Measurements from ENCODE around the gene YES1.

Gene YES1

GRCh38 chr18:811892-812375 lies at the start of gene YES1:
YES1 (minus strand) TSS chr18:812242; CDS start chr18:756827, 55,415 bp downstream.
- peak in 20 of 58 donors; percentile 24 to 59 (median 48) for DNase-seq

- no peak for DNase-seq
These were observed 45.9 kb upstream of the YES1 start for GRCh38 chr18:857986-858385.

GRCh38 chr18:853471-853870 lies 41.4 kb upstream of the YES1 start:
- DNase-seq: no peak

GRCh38 chr18:850960-851359 lies 38.9 kb upstream of the YES1 start:
- DNase-seq: no peak

- DNase-seq: no peak
These were observed 37.0 kb upstream of the YES1 start for GRCh38 chr18:849021-849420.

GRCh38 chr18:848062-848861 lies 36.2 kb upstream of the YES1 start:
- DNase-seq: no peak

- DNase-seq: no peak
These were observed 33.2 kb upstream of the YES1 start for GRCh38 chr18:845152-845819.

- no peak for DNase-seq
These were observed 29.8 kb upstream of the YES1 start for GRCh38 chr18:841647-842370.

GRCh38 chr18:840516-840915 lies 28.5 kb upstream of the YES1 start:
- DNase-seq: no peak

GRCh38 chr18:840023-840408 lies 28.0 kb upstream of the YES1 start:
- DNase-seq: no peak

- DNase-seq: peak in 56 of 58 donors; percentile 14 to 94 (median 64)
These were observed 27.4 kb upstream of the YES1 start for GRCh38 chr18:839224-840022.

GRCh38 chr18:837922-838321 lies 25.9 kb upstream of the YES1 start:
- no peak for DNase-seq

- no peak for DNase-seq
These were observed 22.2 kb upstream of the YES1 start for GRCh38 chr18:834082-834720.

GRCh38 chr18:833197-833596 lies 21.2 kb upstream of the YES1 start:
- no peak for DNase-seq

GRCh38 chr18:832085-832681 lies 20.1 kb upstream of the YES1 start:
- DNase-seq: no peak

- DNase-seq: no peak
These were observed 18.4 kb upstream of the YES1 start for GRCh38 chr18:830315-830901.

GRCh38 chr18:829432-829831 lies 17.4 kb upstream of the YES1 start:
- no peak for DNase-seq

GRCh38 chr18:827093-827677 lies 15.1 kb upstream of the YES1 start:
- DNase-seq: no peak

GRCh38 chr18:825891-826585 lies 14.0 kb upstream of the YES1 start:
- no peak for DNase-seq

All from anterior cingulate cortex (tissue), 58 donors.